ENCODE data around the gene PLEKHA5. TPM values are rescaled to one million over a fixed set of nuclear protein-coding genes. Genes with fewer than 3 reads are reported as not detected.

PLEKHA5 gene
- total RNA-seq, 1 experiment from 2014 or later: 14.0 TPM

- no peaks in the 10 kb centered on the region for H3K4me1 ChIP-seq (ENCODE audit: insufficient read depth, low read length, poor library complexity, severe bottlenecking)
- H3K27ac ChIP-seq (ENCODE audit: low read depth, low read length, poor library complexity, severe bottlenecking): no peak overlapping the region
- no peak for DNase-seq (ENCODE audit: low spot score)
- H3K9me3 ChIP-seq (ENCODE audit: low read depth, low read length, poor library complexity, severe bottlenecking): no peaks in the 10 kb centered on the region
- BruUV-seq (replicated peaks): no TSS peak
- intact Hi-C loops (cut with micrococcal nuclease; ENCODE audit: unreplicated experiment): no loop called here
- no peaks in the 10 kb centered on the region for H3K27me3 ChIP-seq (replicated peaks; ENCODE audit: insufficient read depth, low read depth, low read length, poor library complexity)
- H3K36me3 ChIP-seq (ENCODE audit: insufficient read depth, low read length, poor library complexity, severe bottlenecking): no peaks in the 10 kb centered on the region
- CTCF ChIA-PET: no interaction called here
- H3K4me3 ChIP-seq (ENCODE audit: low read depth, low read length, poor library complexity, severe bottlenecking): no peak overlapping the region
- no peak for TF ChIP-seq EZH2 (IDR thresholded peaks at IDR 0.05; ENCODE audit: borderline replicate concordance, low read depth, low read length, poor library complexity, severe bottlenecking)
- no peak for TF ChIP-seq CTCF (conservative IDR thresholded peaks at IDR 0.05; ENCODE audit: low read depth, low read length)
- POLR2A ChIA-PET (ENCODE audit: low non-redundant PET): no interaction called here
These were observed 31.7 kb downstream of the PLEKHA5 start for GRCh38 chr12:19161216-19161615.

GRCh38 chr12:19165451-19165850 is 35.9 kb downstream of the PLEKHA5 start:
- H3K9me3 ChIP-seq (ENCODE audit: low read depth, low read length, poor library complexity, severe bottlenecking): no peaks in the 10 kb centered on the region
- ChIA-PET CTCF (no interaction called here), POLR2A (ENCODE audit: low non-redundant PET) (no interaction called here)
- no peak for TF ChIP-seq EZH2 (IDR thresholded peaks at IDR 0.05; ENCODE audit: borderline replicate concordance, low read depth, low read length, poor library complexity, severe bottlenecking)
- no peak for TF ChIP-seq CTCF (conservative IDR thresholded peaks at IDR 0.05; ENCODE audit: low read depth, low read length)
- DNase-seq (ENCODE audit: low spot score): no peak
- no peak overlapping the region for H3K27ac ChIP-seq (ENCODE audit: low read depth, low read length, poor library complexity, severe bottlenecking)
- no TSS peak for BruUV-seq (replicated peaks)
- no peaks in the 10 kb centered on the region for H3K4me1 ChIP-seq (ENCODE audit: insufficient read depth, low read length, poor library complexity, severe bottlenecking)
- no peaks in the 10 kb centered on the region for H3K27me3 ChIP-seq (replicated peaks; ENCODE audit: insufficient read depth, low read depth, low read length, poor library complexity)
- H3K4me3 ChIP-seq (ENCODE audit: low read depth, low read length, poor library complexity, severe bottlenecking): no peak overlapping the region
- no peaks in the 10 kb centered on the region for H3K36me3 ChIP-seq (ENCODE audit: insufficient read depth, low read length, poor library complexity, severe bottlenecking)
- intact Hi-C loops (cut with micrococcal nuclease; ENCODE audit: unreplicated experiment): no loop called here

GRCh38 chr12:19166387-19166786 is 36.9 kb downstream of the PLEKHA5 start:
- Histone ChIP-seq H3K27me3 (replicated peaks; ENCODE audit: insufficient read depth, low read depth, low read length, poor library complexity) (no peaks in the 10 kb centered on the region), H3K9me3 (ENCODE audit: low read depth, low read length, poor library complexity, severe bottlenecking) (no peaks in the 10 kb centered on the region), H3K4me3 (ENCODE audit: low read depth, low read length, poor library complexity, severe bottlenecking) (no peak overlapping the region), H3K4me1 (ENCODE audit: insufficient read depth, low read length, poor library complexity, severe bottlenecking) (no peaks in the 10 kb centered on the region), H3K27ac (ENCODE audit: low read depth, low read length, poor library complexity, severe bottlenecking) (no peak overlapping the region), H3K36me3 (ENCODE audit: insufficient read depth, low read length, poor library complexity, severe bottlenecking) (no peaks in the 10 kb centered on the region)
- intact Hi-C loops (cut with micrococcal nuclease; ENCODE audit: unreplicated experiment): no loop called here
- TF ChIP-seq CTCF (conservative IDR thresholded peaks at IDR 0.05; ENCODE audit: low read depth, low read length) (no peak), EZH2 (IDR thresholded peaks at IDR 0.05; ENCODE audit: borderline replicate concordance, low read depth, low read length, poor library complexity, severe bottlenecking) (no peak)
- ChIA-PET CTCF (no interaction called here), POLR2A (ENCODE audit: low non-redundant PET) (no interaction called here)
- no peak for DNase-seq (ENCODE audit: low spot score)
- BruUV-seq (replicated peaks): no TSS peak

All from A673 (cell line).